ENCODE measurements around the gene ZNF816.
"Not testable (repeated sequence)": the region's sequence is repeated elsewhere in the genome, so short reads cannot be mapped to it uniquely, and the experiment has no call there.

The ZNF816 gene

DNA sequence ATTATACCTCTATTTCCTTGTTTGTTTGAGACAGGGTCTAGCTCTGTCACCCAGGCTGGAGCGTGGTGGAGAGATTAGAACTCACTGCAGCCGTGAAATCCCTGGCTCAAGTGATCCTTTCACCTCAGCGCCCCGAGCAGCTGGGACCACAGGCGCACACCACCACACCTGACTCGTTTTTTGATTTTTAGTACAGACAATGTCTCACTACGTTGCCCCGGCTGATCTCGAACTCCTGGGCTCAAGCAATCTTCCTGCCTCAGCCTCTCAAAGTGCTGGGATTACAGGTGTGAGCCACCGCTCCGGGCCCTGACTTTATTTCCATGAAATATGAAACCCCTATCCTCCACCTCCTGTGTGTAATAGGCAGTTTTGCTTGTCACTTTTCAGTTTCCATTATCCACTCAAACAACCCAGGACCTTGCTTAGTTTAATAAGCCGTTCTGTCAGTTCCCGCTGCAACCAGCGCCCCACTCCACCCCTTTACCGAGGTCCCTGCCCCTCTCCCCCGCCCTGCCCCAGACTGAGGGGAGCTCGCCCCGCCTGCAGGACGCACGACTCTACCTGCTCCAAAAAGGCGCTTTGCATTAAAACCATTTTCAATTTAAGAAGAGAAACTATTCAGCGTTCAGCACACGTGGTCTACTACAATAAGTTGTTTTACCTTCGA, 16.9 kb downstream of the ZNF816 start:
- TF ChIP-seq, protein P1, sequence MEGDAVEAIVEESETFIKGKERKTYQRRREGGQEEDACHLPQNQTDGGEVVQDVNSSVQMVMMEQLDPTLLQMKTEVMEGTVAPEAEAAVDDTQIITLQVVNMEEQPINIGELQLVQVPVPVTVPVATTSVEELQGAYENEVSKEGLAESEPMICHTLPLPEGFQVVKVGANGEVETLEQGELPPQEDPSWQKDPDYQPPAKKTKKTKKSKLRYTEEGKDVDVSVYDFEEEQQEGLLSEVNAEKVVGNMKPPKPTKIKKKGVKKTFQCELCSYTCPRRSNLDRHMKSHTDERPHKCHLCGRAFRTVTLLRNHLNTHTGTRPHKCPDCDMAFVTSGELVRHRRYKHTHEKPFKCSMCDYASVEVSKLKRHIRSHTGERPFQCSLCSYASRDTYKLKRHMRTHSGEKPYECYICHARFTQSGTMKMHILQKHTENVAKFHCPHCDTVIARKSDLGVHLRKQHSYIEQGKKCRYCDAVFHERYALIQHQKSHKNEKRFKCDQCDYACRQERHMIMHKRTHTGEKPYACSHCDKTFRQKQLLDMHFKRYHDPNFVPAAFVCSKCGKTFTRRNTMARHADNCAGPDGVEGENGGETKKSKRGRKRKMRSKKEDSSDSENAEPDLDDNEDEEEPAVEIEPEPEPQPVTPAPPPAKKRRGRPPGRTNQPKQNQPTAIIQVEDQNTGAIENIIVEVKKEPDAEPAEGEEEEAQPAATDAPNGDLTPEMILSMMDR (conservative IDR thresholded peaks at IDR 0.05; ENCODE audit: low read length) = no peak
- H3K4me3 ChIP-seq (ENCODE audit: low read length) = no peak overlapping the region
- no peak for DNase-seq (ENCODE audit: low read depth)

DNA sequence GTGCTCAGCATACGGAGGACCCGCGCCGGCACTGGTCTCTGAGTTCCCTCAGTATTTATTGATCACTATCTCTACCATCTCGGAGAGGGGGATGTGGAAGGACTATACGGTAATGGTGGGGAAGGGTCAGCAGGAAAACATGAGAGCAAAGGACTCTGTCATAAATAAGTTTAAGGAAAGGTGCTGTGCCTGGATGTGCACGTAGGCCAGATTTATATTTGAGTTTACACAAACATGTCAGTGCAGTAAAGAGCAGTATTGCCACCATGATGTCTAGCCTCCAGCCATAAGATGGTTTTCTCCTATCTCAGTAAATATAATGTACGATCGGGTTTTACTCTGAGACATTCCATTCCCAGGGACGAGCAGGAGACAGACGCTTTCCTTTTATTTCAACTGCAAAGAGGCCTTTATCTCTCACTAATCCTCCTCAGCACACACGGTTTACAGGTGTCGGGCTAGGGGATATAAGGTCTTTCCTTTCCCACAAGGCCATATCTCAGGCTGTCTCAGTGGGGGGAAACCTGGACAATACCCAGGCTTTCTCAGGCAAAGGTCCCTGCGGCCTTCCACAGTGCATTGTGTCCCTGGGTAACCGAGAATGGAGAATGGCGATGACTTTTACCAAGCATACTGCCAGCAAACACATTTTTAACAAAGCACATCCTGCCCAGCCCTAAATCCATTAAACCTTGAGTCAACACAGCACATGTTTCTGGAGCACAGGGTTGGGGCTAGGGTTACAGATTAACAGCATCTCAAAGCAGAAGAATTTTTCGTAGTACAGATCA, 17.8 kb downstream of the ZNF816 start:
- H3K4me3 ChIP-seq (ENCODE audit: low read length); DNase-seq (ENCODE audit: low read depth): not testable (repeated sequence)

DNA sequence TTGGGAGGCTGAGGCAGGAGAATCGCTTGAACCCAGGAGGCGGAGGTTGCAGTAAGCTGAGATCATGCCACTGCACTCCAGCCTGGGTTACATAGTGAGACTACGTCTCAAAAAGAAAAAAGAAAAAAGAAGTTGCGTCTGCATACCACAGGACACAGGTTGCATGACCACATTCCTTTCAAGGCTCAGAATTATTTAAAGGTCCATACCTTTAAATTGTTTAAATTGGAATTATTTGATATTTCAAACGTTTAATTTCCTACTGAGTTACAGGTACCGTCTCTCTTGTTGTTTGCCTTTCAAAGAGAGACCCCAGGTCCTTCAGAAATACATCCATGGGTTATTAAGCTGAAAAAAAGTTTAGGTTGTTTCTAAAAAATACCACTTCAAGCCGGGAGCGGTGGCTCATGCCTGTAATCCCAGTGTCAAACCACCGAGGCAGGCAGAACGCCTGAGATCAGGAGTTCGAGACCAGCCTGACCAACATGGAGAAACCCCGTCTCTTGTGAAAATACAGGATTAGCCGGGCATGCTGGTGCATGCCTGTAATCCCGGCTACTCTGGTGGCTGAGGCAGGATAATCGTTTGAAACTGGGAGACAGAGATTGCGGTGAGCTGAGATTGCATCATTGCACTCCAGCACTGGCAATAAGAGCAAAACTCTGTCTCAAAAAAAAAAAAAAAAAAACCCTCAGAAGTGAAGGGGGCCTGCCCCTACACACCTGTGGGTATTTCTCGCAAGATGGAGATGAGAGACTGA, 18.6 kb downstream of the ZNF816 start:
- TF ChIP-seq, protein P1 (conservative IDR thresholded peaks at IDR 0.05; ENCODE audit: low read length) = no peak
- DNase-seq (ENCODE audit: low read depth) = no peak
- H3K4me3 ChIP-seq (ENCODE audit: low read length) = no peak overlapping the region

DNA sequence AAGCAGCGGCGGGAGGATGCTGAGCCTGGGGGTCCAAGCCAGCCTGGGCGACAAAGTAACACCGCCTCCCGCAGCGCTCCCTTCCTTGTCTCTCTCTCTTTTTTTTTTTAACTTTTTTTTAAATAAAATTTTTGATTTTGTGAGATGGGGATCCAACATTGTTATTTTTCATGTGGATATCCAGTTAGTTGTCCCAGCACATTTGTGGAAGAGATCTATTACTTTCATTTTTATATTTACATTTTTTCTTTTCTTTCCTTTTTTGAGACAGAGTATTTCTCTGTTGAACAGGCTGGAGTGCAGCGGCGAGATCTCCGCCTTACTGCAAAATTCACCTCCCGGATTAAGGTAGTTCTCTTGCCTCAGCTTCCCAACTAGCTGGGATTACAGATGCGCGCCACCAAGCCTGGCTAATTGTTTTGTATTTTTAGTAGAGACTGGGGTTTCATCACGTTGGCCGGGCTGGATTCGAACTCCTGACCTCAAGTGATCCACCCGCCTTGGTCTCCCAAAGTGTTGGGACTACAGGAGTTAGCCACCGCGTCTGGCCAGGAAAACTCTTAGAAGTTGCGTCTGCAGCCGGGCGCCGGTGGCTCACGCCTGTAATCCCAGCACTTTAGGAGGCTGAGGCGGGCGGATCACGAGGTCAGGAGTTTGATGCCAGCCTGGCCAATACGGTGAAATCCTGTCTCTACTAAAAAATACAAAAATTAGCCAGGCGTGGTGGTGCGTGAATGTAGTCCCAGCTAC, 19.4 kb downstream of the ZNF816 start:
- TF ChIP-seq, protein P1 (conservative IDR thresholded peaks at IDR 0.05; ENCODE audit: low read length) = no peak
- peak overlapping the region; percentile 87 for H3K4me3 ChIP-seq (ENCODE audit: low read length)

DNA sequence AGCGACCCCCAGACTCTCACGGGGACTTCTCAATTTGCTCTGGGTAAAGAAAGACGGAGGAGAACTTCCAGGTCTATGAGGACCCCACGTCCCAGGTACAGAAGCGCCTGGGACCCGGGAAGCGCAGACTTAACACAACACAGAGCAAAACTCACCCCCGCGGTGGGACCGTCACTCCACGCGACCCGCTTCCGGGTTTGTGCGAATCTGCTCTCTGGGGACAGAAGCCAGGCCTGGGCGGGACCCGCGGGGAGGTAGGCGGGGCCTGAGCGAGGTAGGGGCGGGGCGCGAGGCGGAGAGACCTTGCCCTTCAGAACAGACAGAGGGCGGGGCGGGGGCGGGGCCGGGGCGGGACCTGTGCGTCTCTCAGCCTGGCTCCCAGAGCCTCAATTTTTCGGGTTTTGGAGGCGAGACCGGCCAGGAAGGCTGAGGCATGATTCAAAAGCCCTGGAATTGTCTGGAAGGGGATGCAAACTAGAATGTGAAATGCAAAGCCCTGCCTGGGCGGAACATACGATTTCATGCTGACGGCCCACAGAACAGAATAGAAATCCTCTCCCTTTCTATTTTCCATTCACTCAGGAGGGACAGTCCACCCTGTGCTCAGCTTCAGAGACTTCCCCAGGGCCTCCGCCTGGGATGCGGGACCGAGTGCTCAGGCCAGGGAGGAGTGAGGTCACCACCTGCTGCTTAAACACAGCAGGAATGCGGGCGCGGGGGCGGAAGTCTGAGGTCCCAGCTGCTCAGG, 20.1 kb downstream of the ZNF816 start:
- TF ChIP-seq, protein P1 (conservative IDR thresholded peaks at IDR 0.05; ENCODE audit: low read length) = no peak
- peak overlapping the region; percentile 87 for H3K4me3 ChIP-seq (ENCODE audit: low read length)
- peak; percentile 76 for DNase-seq (ENCODE audit: low read depth)

More for the DNA sequence above, 19.4 kb downstream of the ZNF816 start:
- DNase-seq (ENCODE audit: low read depth) = no peak

DNA sequence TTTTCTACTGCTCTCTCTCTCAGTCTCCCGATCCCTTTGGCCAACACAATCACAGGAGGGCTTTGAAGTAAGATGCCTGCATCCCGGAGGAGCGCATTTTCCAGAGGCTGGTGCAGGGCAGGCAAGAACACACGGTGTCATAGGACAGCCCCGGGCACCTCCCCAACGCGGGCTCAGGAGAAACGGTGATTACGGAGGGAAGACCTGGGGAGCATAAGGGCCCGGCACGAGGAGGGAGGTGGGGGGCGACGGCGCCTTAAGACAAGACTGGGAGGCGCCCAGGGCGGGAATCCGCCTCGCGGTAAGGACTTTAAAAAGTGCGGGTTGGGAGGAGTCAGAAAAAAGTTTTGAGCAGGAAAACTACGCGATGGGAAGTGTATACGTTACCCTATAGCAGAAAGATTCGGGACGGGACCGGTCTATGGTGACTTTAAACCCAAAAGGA, 20.7 kb downstream of the ZNF816 start:
- TF ChIP-seq, protein P1 (conservative IDR thresholded peaks at IDR 0.05; ENCODE audit: low read length) = no peak
- peak; percentile 21 for DNase-seq (ENCODE audit: low read depth)
- H3K4me3 ChIP-seq (ENCODE audit: low read length) = peak overlapping the region; percentile 87

DNA sequence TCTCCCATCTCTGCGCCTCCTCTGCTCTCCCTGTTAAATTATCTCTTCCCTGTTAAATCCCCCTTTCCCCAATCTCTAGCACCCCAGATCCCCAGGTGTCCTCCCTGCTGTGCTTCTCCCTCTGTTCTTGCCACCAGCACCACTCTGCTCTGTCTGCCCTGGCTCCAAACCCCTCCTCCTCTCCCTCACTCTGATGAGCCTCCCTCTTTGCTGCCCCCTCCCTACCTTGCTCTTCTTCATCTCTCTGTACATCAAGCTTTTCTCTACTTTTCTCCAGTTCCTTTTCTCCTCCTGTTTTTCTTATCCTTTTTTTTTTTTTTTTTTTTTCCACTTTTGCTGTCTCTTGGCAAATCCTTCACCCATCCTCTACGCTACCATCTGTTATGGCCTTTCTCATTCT, 21.2 kb downstream of the ZNF816 start:
- peak overlapping the region; percentile 87 for H3K4me3 ChIP-seq (ENCODE audit: low read length)
- not testable (repeated sequence) for DNase-seq (ENCODE audit: low read depth)

DNA sequence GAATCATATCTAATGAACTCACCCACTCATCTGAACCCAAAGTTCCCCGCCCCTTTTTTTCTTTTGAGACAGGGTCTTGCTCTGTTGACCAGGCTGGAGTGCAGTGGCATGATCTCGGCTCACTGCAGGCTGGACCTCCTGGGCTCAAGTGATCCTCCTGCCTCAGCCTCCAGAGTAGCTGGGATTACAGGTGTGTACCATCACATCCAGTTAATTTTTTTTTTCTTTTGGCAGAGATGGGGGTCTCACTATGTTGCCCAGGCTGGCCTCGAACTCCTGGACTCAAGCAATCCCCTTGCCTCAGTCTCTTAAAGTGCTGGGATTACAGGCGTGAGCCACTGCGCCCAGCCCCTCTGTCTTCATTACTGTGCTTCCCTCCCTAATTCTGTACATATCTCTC, 21.8 kb downstream of the ZNF816 start:
- DNase-seq (ENCODE audit: low read depth); H3K4me3 ChIP-seq (ENCODE audit: low read length): not testable (repeated sequence)
